ENCODE measurements around the gene BICD1.

The BICD1 gene

DNA sequence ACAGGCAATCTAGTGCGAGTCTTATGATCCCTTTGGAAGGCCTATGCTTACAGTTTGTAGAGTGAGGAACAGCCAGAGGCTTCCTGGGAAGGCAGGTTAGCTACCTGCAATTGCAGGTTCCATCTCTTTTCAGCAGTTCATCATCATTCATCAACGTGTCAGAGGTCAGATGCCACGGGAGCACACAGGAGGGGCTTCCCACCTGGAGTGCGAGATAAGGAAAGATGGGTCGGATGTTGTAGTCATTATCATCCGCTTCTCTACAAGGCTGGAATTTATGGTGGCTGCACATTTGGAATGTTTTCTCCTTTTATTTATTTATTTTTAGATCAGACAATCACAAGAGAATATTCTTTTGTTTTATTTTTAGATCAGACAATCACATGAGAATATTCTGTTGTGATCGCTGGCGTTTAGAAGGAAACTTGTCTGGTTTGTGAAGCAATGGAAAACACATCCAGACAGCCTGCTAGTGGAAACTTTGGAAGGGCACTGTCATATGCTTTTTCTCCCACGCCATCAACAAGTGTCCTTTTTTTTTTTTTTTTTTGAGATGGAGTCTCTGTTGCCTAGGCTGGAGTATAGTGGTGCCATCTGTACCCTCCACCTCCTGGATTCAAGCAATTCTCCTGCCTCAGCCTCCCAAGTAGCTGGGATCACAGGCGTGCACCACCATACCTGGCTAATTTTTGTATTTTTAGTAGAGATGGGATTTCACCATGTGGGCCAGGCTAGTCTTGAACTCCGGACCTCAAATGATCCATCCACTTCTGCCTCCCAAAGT lies 1.9 kb upstream of the BICD1 start:
- no peak for DNase-seq (ENCODE audit: low spot score)

DNA sequence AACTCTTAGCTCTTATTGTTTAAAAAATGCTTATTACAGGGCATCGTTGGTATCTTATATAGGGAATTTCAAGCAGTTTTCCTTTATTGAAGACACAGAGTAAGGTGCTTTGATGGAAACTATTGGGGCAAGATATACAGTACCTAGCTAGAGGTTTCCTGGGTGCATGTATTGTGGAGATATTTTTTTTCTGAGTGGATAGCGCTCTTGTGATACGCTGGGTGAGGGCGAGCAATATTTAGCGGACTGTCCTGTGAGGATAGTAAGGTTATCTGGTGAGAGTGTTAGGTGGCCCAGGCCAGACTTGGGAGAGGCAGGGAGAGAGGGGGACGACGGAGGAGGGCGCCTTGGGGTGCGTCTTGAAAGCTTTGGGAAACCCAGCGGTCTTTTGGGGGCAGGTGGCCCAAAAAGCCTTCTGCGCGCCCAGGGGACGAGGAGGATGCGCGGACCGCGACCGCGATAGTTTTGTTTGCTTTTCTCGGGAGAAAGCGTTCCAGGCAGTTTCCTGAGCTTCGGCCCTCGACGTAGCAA lies 596 bp upstream of the BICD1 start:
- no peak for DNase-seq (ENCODE audit: low spot score)

DNA sequence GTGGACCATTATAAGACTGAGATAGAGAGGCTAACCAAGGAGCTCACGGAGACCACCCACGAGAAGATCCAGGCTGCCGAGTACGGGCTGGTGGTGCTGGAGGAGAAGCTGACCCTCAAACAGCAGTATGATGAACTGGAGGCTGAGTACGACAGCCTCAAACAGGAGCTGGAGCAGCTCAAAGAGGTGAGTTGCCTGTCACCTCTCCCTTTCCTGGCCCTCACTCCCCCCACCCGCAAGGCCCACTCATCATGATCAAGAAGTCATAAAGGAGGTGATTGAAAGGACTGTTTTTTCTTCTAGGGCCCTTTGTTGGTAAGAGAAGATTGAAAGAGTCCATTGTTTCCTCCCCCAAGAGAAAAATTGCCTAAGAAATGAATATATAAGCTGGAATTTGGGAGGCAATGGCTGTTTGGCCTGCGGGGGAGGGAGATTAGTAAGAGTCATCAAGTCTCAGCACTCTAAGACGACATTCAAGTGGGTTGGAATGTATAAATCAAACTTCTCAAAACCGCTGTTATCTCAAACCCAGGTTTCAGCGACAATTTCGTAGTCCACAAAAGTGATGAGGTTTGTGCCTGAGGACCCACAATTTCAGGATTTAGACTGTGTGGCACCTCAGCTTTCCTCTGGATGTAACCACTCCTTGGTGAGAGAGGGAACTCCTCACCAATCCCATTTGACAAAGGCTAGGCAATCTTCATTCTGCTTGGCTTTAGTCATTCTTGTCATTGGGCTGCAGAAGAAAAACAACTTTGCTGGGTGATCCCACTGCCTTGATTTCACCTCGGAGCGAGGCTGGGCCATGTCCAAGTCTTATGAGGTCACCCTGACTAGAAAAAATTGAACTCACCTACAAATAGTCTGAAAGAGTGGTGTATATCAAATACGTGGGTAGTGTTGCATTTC lies 966 bp downstream of the BICD1 start:
- peak; percentile 49 for DNase-seq (ENCODE audit: low spot score)

DNA sequence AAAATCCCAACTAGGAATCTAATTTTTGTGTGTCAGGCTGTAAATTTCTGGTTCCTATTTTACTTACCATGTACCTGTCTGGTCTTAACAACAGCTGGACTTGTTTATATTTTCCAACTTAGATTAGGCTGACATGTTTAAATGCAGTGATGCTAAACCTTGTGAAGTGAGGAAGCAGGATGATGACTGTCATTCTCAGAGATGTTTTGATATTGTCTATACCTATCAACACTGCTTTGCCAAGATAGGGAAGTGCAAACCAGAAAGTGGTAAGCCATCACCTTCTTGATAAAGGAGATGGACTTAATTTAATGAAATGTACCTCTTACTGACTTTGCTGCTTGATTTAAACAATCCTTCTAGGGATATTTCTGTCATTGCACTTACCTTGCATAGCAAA lies 2.1 kb downstream of the BICD1 start:
- no peak for DNase-seq (ENCODE audit: low spot score)

DNA sequence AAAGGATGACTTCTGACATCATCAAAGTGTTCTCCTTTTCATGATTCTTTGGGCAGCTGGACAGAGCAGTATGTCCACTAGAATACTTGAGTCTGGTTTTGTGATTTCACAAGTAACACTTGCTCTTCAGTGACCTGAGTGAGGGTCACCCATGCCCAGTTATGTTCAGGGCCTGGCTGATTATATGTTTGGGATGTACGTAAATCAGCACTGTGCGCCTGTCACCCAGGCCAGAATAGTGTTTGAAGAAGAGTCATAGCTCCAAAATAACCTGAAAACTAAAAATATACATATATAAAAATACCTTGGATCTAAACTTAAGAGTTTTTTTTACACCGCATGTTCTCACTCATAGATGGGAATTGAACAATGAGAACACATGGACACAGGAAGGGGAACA lies 3.8 kb downstream of the BICD1 start:
- no peak for DNase-seq (ENCODE audit: low spot score)

DNA sequence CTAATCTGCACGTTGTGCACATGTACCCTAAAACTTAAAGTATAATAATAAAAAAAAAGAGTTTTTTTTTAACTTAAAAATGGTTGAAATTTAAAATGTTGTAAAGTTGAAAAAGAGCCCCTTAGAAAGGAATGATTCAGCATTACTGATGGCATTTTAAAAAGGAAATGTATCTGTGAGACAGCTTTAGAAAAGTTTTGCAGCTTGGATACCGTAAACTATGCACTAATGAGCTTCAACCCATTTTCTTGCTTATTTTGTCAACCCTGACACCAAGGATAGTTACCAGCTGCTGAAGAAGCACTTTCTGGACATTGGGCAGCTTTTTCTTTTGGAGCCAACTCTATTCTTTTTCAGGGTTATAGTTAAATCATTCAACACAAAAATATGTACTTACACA lies 4.3 kb downstream of the BICD1 start:
- no peak for DNase-seq (ENCODE audit: low spot score)

DNA sequence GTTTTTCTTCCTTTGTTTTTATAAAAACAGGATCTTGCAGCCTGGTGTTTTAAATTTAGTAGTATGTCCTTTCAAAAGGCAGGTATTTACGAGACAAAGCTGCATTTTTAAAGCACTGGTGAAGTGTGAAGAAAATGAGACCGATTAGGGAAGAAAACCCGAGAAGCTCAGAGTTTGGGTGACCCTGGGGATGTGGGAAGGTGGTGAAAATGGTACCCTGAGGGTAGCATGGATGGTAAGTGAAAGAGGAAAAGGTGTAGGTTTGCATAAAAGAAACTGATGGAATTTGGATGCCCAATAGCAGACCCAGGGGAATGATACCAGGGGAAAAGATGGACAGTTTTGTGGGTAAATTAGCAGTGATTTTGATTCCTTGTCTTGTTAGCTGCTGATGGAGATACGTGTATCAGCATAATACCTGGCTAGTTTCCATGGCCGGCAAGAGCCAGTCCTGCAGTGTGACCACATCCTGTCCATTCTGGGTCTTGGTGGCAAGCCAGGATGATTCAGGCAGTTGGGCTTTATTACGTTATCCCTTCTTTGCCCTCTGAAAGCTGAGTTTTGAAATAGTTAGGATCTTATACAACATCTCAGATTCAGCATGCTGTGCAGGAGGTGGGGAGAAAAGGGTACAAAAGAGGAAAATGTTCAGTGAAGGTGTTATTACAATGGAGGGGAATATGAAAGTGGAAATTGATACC lies 8.9 kb downstream of the BICD1 start:
- DNase-seq (ENCODE audit: low spot score), result peak; percentile 59

DNA sequence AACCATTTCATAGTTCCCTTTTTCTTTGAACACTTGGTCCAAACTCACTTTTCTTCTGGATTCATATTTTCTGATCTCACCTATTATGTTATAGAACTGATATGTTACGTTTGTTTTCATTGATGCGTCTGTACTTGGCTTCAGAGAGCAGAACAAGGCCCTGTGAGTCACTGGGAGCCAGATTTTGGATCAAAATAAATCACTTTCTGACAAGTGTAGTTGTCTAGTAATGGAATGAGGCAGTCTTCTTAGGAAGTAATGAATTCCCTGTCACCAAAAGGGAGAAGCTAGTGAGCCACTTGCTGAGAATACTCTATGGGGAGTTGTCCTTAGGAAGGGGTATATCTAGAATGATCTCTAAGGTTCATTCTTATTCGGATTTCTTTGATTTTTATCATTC lies 10.2 kb downstream of the BICD1 start:
- no peak for DNase-seq (ENCODE audit: low spot score)

DNA sequence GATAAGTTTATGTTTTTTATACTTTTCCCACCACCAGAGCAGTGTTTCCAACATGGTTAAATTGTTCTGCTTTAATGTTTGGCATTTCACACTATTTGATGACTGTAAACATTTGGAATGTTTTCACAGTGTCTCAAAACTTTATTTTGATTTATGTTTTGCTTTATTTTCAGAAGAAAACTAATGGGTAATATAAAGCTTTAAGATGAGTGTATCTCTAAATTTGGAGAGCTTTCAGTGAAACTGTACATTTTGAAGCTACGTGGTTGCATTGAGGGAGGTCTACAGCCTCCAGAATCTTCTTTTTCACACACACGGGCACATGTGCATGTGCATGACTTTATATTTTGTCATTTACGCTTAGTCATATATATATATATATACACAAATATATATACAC lies 10.7 kb downstream of the BICD1 start:
- no peak for DNase-seq (ENCODE audit: low spot score)

DNA sequence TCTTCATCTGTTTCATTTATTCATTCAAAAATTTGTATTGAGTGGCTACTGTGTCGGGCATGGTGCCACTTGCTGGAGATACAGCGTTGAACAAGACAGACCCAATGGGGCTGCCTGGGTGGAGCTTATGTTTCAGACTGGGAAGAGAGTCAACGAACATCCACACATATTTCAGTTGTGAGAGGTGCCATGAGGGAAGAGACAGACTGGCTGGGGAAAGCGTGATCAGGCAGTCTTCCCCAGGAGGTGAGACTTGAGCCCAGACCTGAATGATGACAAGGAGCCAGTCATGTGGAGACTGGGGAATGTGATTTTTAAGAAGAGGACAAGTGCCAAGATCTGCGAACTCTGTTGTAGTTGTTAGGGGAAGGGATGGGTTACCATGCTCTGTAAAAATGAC lies 12.2 kb downstream of the BICD1 start:
- no peak for DNase-seq (ENCODE audit: low spot score)

DNA sequence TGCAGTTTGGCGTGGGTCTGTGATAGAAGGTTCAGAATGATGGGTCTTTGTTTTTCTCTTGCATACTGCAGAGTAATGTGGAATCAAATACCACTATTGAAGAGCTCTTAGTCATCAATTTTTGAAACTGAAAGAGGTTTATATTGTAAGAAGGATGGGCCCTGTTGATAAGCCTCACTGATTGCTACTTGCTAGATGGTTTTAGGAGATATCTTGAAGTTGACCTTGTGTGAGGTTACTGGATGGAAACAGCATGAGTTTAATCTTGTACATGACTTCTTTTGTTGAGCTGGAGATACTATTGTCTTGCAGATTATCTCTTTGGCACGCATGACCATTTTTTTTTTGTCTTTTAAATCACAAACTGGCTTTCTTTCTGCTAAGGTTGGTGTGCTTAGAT lies 13.8 kb downstream of the BICD1 start:
- peak; percentile 48 for DNase-seq (ENCODE audit: low spot score)

DNA sequence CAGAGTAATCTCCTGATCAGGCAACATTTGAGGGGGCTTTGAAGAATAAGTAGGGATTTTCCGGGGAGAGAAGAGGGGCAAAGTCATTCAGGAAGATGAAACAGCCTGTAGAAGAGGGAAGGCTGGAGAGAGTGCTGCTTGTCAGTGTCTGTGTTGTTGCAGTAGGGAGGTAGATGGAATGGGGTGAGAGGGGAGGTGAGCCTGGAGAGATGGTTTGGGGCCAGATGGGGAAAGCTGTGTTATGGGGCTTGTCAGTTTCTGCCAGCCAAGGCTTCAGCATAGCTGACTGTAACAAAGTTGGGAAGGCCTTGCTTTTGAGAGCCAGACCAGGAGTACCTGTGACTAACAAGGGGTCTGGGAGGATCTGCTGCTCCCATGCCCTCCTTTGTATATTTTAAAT lies 18.0 kb downstream of the BICD1 start:
- no peak for DNase-seq (ENCODE audit: low spot score)

DNA sequence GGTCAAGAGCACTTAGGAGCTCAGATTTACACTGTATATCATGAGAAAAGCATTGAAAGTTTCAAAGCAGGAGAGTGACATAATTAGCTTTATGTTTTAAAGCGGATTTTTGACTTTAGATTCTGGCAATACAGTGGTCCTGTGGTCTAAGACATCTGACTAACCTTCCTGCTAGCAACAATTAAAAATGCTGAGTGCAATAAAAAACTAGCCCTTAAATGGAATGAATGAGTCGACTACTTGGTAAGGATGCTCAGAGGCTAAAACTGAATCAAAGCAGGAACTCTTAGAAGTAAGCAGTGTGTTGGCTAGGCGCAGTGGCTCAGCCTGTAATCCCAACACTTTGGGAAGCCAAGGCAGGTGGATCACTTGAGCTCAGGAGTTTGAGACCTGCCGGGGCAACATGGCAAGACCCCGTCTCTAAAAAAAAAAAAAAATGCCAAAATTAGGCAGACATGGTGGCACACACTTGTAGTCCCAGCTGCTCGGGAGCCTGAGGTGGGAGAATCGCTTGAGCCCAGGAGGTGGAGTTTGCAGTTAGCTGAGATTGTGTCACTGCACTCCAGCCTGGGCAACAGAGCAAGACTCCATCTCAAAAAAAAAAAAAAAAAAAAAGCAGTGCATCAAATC lies 18.9 kb downstream of the BICD1 start:
- DNase-seq (ENCODE audit: low spot score), result no peak

DNA sequence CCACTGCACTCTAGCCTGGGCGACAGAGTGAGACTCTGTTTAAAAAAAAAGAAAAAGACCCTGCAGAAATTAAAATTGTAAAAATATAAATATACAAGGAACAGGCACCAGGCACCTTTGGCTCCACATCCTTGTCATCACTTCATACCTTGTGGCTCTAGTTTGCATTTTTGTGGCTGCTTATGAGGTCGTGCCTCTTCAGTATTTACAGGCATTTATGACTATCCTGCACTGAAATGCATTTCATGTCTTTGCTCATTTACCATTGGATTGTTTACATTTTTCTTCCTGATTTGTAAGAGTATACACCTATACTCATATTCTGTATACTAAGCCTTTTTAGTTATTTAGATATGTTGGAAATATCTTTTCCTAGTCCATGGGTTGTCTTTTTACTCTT lies 20.1 kb downstream of the BICD1 start:
- no peak for DNase-seq (ENCODE audit: low spot score)

DNA sequence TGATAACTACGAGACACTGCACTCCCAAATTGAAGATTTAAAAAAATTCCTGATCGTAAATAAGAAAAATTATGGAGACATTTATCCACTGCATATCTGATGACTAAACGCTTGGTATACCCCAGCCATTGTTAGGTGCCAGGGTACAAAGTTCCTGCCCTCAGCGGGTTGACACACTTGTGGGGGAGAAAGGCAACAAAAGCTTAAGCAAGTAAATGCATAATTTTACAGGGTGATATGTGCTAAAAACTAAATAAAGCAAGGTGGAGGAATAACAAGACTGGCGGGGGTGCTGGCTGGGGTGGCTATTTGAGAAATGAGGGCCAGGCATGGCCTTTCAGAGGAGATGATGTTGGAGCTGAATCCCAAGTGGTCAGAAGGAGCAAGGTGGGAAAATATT lies 25.0 kb downstream of the BICD1 start:
- no peak for DNase-seq (ENCODE audit: low spot score)

DNA sequence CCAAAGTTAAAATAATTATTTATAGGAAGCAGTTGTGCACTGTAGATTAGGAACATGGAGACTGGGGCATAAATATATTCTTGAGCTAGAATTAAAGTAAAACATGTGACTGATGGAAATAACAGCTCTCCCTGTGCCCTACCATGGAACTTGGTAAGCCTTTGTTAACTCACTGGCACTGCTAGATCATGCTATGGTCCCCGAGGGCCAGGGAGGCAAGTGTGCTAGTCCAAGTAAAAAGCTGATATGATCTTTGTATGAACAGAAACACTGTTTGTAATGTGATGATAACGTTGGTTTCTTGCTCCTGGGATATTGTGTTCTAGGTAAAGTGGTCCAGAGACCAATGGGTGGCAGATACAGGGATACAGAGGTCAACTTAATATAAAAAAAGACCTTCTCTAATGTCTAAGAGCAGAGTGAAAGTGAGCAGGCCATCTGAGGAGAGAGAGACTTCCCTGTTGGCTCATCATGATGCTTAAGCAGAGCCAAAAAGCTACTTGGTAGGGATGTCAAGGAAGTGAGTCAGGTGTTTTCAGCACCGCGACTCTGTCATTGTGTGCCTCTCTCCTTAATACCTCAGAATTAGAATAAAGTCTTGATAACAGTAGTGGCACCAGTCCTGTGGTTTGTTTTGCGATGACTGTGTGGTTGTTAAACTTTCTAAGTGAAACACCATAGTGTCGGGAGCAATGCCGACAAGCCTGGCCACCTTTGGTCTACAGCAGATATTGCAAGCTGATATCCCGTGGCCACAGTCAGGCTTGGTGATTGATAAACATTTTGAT lies 27.6 kb downstream of the BICD1 start:
- DNase-seq (ENCODE audit: low spot score), result no peak

DNA sequence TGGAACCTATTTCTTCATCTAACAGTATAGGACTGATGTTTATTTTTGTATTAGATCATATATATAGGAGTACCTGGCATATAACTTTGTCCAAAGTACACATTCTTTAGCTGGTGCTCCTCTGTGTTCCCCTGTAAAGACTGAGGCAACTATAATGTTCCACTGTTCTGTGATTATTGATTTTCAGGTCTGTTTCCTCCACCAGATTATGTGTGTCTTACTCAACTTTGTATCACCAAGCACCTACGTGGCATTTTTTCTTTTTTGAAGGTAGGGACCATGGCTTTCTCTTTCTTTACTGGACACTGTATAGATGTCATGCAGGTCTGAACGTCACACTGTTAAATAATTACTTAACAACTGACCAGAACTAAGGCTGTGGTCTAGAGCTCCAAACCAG lies 29.3 kb downstream of the BICD1 start:
- no peak for DNase-seq (ENCODE audit: low spot score)

DNA sequence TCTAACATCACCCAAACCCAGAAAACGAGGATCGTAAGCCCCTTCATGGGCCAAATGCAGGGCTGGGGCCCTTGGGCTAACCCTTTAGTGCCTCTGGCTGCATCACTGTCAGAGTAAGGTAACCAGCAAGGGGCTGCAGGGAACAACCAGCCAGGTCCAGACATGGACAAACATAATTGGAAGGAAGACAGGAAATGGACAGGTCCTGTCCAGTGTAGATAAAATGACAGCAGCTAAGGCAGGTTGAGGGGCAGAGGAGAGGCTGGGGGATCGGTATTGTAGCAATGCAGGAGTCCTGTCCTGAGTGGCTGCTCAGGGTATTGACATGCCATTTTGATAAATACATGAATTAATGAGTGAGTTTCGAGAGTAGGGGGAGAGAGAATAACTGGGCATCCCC lies 29.8 kb downstream of the BICD1 start:
- DNase-seq (ENCODE audit: low spot score), result no peak

DNA sequence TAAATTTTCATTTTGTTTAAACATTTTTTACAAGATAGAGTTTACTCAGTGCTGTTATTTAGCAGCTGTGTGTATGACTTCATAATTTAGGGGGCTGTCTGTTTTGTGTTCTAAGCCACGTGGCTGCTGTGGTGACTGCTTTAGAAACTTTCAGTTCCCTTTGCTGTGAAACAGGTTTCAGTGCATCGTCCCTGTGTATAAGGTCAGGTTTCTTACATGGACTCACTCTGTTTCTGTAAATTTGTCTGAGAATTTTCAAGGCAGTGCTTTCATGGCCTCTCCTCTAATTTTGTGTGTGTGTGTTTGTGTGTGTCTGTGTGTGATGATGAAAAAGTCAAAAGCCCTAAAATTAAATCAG lies 32.4 kb downstream of the BICD1 start:
- no peak for DNase-seq (ENCODE audit: low spot score)

DNA sequence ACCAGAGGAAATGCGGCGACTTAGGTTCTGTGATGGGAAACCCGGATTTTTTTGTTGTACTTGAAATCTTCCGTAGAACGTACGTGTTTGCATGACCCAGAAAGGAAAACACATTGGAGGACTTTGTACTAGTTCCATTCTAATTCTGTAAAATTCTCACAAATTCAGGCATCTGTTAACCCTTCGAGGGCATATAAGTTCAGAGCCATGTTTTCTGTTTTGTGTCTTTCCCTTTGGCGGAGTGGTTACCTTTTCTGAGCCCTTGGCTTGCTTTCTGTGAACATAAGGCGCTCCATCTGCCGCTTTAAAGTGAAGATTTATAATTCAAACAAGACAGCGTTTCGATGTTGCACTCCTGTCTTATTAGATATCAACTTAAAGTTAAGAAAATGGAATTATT lies 34.2 kb downstream of the BICD1 start:
- DNase-seq (ENCODE audit: low spot score), result no peak

DNA sequence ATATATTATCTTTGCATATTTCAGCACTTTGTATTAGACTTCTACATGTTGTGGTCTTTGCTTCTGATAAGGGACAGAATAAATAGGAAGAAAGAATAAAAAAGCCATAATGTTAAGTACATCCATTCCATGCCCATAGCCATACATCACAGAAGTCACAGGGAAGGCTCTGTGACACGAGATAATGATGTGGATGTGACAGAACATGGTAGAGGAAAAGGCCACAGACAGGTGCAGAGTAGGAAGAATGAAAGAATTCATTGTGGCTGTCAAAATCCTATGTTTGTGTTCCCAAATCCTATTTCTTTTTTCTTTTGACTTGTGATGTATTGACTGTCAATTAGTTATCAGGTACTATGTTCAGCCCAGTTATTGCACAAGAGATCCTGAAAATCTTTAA lies 38.4 kb downstream of the BICD1 start:
- DNase-seq (ENCODE audit: low spot score), result no peak

Data from iPS-NIHi11 (cell line).